Stimulated activated naive CD4-positive, alpha-beta T cell (primary cell): ENCODE results near the gene FAM171A1.
"Not testable (repeated sequence)": the region's sequence is repeated elsewhere in the genome, so short reads cannot be mapped to it uniquely, and the experiment has no call there.

Experiments used
- DNase-seq, 6 experiments: peaks; one replicate each; lab custom pipeline; 2025; lab: John Stamatoyannopoulos, UW

Gene FAM171A1

GRCh38 chr10:15208221-15208620 is 162.9 kb downstream of the FAM171A1 start:
- DNase-seq, result no peak

- not testable (repeated sequence) for DNase-seq
Measured at GRCh38 chr10:15207410-15207809, 163.7 kb downstream of the FAM171A1 start.

GRCh38 chr10:15202639-15203038 is 168.4 kb downstream of the FAM171A1 start:
- DNase-seq, result no peak

GRCh38 chr10:15202301-15202621 is 168.8 kb downstream of the FAM171A1 start:
- DNase-seq, result not testable (repeated sequence)

- no peak for DNase-seq
Measured at GRCh38 chr10:15201589-15202300, 169.3 kb downstream of the FAM171A1 start.

- DNase-seq, result no peak
Measured at GRCh38 chr10:15200626-15201025, 170.5 kb downstream of the FAM171A1 start.

- DNase-seq, result no peak
Measured at GRCh38 chr10:15197911-15198310, 173.2 kb downstream of the FAM171A1 start.

- peak in 1 of 6 experiments; percentile 2 for DNase-seq
Measured at GRCh38 chr10:15197276-15197675, 173.8 kb downstream of the FAM171A1 start.

GRCh38 chr10:15196021-15196834 is 174.9 kb downstream of the FAM171A1 start:
- no peak for DNase-seq

- DNase-seq, result no peak
Measured at GRCh38 chr10:15189133-15189885, 181.8 kb downstream of the FAM171A1 start.

- peak in 5 of 6 experiments; percentile 7 to 26 (median 15) for DNase-seq
Measured at GRCh38 chr10:15188603-15189002, 182.5 kb downstream of the FAM171A1 start.

- no peak for DNase-seq
Measured at GRCh38 chr10:15183689-15184481, 187.2 kb downstream of the FAM171A1 start.

- DNase-seq, result no peak
Measured at GRCh38 chr10:15182540-15183207, 188.4 kb downstream of the FAM171A1 start.

GRCh38 chr10:15181576-15182156 is 189.4 kb downstream of the FAM171A1 start:
- no peak for DNase-seq

- no peak for DNase-seq
Measured at GRCh38 chr10:15180736-15181135, 190.4 kb downstream of the FAM171A1 start.

GRCh38 chr10:15176269-15176668 is 194.8 kb downstream of the FAM171A1 start:
- DNase-seq, result no peak

- no peak for DNase-seq
Measured at GRCh38 chr10:15175587-15175986, 195.5 kb downstream of the FAM171A1 start.

GRCh38 chr10:15172306-15172840 is 198.7 kb downstream of the FAM171A1 start:
- DNase-seq, result no peak

GRCh38 chr10:15169555-15170401 is 201.3 kb downstream of the FAM171A1 start:
- peak; percentile 23 to 75 (median 58) for DNase-seq
